IPS-18a (cell line): Measurements from ENCODE around the gene NACAD.
A peak's percentile ranks its signal among the peaks of the same experiment; 100 is the strongest.

Experiments
- H3K27ac ChIP-seq: one replicate; pipeline ENCODE4 v1.5.1; 2013; ENCODE audit warnings: low read length
- H3K27me3 ChIP-seq: one replicate; pipeline ENCODE4 v1.6.1; 2013; ENCODE audit warnings: mild to moderate bottlenecking, low read length; ENCODE audit not compliant: control insufficient read depth, insufficient read depth
- H3K36me3 ChIP-seq: one replicate; pipeline ENCODE4 v1.6.1; 2013; ENCODE audit warnings: low read depth, low read length; ENCODE audit not compliant: control insufficient read depth
- H3K4me1 ChIP-seq: one replicate; pipeline ENCODE4 v1.6.1; 2013; ENCODE audit warnings: low read depth, low read length; ENCODE audit not compliant: control insufficient read depth
- H3K4me3 ChIP-seq: one replicate; pipeline ENCODE4 v1.5.1; 2013; ENCODE audit warnings: low read length
- H3K9ac ChIP-seq: one replicate; pipeline ENCODE4 v1.6.1; 2013; ENCODE audit warnings: mild to moderate bottlenecking, low read length, moderate library complexity
- H3K9me3 ChIP-seq: one replicate; pipeline ENCODE4 v1.6.1; 2013; ENCODE audit warnings: low read depth, low read length; ENCODE audit not compliant: control insufficient read depth

NACAD gene

GRCh38 chr7:45099891-45100760, 11.4 kb upstream of the NACAD start:
- H3K27me3 ChIP-seq: no peaks in the 10 kb centered on the region
- H3K9ac ChIP-seq: no peak overlapping the region
- H3K4me3 ChIP-seq: no peak overlapping the region
- H3K4me1 ChIP-seq: no peaks in the 10 kb centered on the region
- peaks cover 64% of the 10 kb centered on the region for H3K36me3 ChIP-seq
- H3K9me3 ChIP-seq: no peaks in the 10 kb centered on the region
- no peak overlapping the region for H3K27ac ChIP-seq

DNA sequence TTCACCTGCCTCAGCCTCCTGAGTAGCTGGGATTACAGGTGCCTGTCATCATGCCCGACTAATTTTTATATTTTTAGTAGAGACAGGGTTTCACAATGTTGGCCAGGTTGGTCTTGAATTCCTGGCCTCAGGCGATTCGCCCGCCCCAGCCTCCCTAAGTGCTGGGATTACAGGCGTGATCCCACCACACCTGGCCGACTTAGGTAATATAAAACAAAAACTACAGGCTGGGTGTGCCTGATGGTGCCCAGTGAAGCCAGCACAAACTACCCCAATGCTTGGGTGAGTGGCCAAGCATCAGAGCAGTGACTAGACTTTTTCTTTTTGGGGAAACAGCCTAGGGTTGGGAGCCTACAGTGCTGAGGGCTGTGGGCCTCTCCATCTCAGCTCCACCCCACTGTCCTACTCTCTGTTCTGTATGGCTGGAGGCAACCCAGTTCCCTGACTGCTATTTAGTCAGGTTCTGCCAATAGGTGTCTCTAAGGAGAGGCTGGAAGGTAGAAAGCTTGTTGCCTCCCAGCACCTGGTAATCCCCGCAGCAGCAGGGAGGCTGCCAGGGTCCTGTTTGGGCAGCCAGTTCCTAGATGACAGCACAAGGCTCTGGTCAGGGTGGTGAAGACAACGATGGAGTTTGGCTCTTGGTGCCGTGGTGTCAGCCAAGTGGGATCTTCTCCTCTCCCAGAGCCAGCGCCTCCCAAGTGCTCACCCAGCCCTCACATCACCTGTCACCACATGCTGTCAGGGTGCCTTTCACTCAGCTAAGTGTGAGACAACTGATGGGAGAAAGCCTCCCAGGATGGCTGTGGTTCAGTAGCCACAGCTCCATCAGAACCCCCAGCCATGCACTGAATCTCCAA, 10.4 kb upstream of the NACAD start:
- Histone ChIP-seq H3K4me3 (no peak overlapping the region), H3K9ac (no peak overlapping the region), H3K4me1 (no peaks in the 10 kb centered on the region), H3K9me3 (no peaks in the 10 kb centered on the region), H3K27me3 (no peaks in the 10 kb centered on the region), H3K36me3 (peaks cover 55% of the 10 kb centered on the region), H3K27ac (no peak overlapping the region)

DNA sequence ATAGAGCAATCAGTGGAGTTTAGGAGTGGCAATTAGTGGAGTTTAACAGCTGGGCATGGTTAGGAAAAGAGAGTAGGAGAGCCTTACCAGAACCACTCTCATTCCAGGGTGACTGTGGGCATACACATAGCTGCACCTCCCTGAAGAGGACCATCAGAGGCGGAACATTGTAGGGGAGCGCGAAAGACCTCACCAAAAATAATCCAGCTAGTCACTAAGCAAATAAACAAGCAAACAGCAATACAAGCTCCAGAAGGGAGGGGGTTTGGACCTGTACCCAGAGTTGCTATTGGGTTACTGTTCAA, 4.1 kb upstream of the NACAD start:
- Histone ChIP-seq H3K9ac (no peak overlapping the region), H3K36me3 (no peaks in the 10 kb centered on the region), H3K4me1 (peaks cover 6% of the 10 kb centered on the region), H3K27me3 (peaks cover 6% of the 10 kb centered on the region), H3K9me3 (no peaks in the 10 kb centered on the region), H3K4me3 (no peak overlapping the region), H3K27ac (no peak overlapping the region)

GRCh38 chr7:45092100-45092930, 3.5 kb upstream of the NACAD start:
- no peak overlapping the region for H3K9ac ChIP-seq
- no peaks in the 10 kb centered on the region for H3K36me3 ChIP-seq
- peaks cover 6% of the 10 kb centered on the region for H3K4me1 ChIP-seq
- no peak overlapping the region for H3K4me3 ChIP-seq
- no peaks in the 10 kb centered on the region for H3K9me3 ChIP-seq
- H3K27ac ChIP-seq: no peak overlapping the region
- peaks cover 12% of the 10 kb centered on the region for H3K27me3 ChIP-seq

- H3K27me3 ChIP-seq: peaks cover 15% of the 10 kb centered on the region
- H3K9ac ChIP-seq: no peak overlapping the region
- no peak overlapping the region for H3K27ac ChIP-seq
- no peaks in the 10 kb centered on the region for H3K9me3 ChIP-seq
- no peaks in the 10 kb centered on the region for H3K36me3 ChIP-seq
- peaks cover 6% of the 10 kb centered on the region for H3K4me1 ChIP-seq
- H3K4me3 ChIP-seq: peak overlapping the region; percentile 66
Observed at GRCh38 chr7:45089341-45089891, 647 bp upstream of the NACAD start.

- Histone ChIP-seq H3K9me3 (no peaks in the 10 kb centered on the region), H3K4me1 (peaks cover 6% of the 10 kb centered on the region), H3K27ac (no peak overlapping the region), H3K9ac (no peak overlapping the region), H3K27me3 (peaks cover 15% of the 10 kb centered on the region), H3K36me3 (no peaks in the 10 kb centered on the region), H3K4me3 (peak overlapping the region; percentile 66)
Observed at GRCh38 chr7:45088146-45088701, 545 bp downstream of the NACAD start.

DNA sequence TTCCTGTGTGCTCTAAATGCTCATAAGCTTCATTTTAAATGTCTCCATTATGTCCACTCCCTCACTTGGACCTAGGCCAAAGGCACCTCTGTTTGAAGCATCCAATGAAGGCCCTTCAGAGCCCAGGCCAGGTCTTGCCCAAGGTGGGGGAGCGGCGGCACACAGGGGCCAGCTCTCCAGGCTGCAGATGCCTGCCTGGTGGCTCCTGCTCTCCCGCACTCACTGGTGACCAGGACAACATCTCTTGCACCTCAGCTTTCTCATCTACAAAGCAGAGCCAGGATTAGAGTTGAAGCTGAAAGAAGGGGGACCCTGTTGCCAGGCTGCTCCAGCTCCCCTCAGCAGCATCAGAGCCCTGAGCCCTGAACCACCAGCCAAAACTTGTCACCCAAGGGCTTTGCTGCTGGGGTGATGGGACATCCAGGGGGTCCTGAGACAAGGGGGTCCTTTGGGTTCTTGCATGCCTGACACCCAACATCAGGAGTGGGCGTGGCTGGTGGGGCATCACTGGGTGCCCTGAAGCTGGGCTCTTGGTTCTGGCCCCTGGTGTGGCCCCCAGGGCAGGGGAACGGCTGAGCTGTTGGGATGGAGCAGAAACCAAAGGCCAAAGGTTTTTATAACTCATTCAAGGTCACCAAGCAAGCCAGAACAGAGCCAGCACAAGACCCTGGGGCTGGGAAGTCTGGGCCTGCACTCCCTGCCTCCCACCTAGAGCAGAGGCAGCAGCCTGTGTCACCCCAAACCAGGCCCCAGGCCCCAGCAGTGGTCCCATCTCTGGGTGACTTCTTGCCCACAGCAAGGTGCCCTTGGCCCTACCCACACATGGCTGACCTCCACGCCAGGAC, 1.2 kb downstream of the NACAD start:
- H3K9ac ChIP-seq: no peak overlapping the region
- peaks cover 15% of the 10 kb centered on the region for H3K27me3 ChIP-seq
- H3K9me3 ChIP-seq: no peaks in the 10 kb centered on the region
- no peak overlapping the region for H3K27ac ChIP-seq
- H3K36me3 ChIP-seq: no peaks in the 10 kb centered on the region
- no peak overlapping the region for H3K4me3 ChIP-seq
- H3K4me1 ChIP-seq: peaks cover 1% of the 10 kb centered on the region

DNA sequence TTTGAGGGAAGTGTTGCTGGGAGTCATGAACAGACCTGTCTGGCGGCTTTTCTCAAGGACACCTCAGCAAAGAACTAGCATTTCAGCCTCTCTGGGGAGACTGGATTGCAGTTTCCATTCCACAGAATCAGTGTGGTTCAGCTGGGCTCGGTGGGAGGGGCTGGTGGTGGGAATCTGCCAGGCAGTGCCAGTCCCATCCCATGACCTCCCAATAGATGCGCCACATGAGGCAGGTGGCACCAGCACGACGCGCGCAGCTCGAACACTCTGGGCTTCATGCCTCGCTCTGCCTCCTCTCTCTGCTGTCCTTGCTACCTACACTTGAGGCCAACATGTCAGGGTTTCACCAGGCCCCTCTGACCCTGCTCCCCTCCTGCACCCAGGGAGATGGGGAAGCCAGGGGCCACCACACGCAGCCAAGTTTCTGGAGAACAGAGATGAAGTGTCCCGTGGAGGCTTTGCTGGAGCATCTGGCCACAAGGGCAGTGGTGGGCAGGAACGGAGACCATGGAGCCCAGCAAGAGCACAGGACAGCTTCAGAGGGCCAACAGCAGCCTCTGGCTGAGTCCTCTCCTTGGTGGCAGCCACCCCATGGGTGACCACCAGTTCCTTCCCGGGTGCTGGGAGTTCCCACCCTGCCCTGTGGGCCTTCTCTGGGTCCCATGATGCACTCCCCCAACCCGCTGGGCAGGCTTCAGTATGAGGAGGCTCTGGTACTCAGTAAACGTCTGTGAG, 2.3 kb downstream of the NACAD start:
- no peak overlapping the region for H3K9ac ChIP-seq
- peaks cover 15% of the 10 kb centered on the region for H3K27me3 ChIP-seq
- no peaks in the 10 kb centered on the region for H3K9me3 ChIP-seq
- no peak overlapping the region for H3K27ac ChIP-seq
- no peaks in the 10 kb centered on the region for H3K36me3 ChIP-seq
- H3K4me3 ChIP-seq: no peak overlapping the region
- no peaks in the 10 kb centered on the region for H3K4me1 ChIP-seq

DNA sequence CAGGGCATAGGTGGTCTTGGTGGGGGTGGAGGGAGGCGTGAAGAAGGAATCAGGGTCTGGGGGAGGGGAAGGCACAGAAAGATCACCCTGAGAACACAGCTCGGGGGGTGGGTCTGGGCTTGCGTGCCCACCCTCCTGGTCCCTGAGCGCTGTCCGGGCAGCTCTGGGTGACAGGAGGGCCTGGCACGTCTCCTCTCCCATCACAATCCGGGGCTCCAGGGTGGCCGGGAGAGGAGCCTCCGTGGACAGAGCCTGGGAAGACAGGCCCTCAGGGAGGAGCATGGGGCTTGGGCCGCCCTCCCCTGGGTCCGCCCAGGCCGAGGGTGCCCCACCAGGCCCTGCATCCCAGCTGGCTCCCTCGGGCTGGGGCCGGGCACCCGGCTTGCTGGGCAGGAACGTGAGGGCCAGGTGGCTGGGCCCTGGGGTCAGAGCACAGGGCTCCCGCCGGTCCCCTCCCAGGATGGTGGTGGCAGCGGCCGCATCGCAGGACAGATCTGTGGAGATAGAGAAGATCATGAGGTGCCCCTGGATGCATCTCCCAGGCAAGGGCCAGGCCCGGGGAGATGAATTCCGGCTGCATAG, 3.1 kb downstream of the NACAD start:
- no peak overlapping the region for H3K9ac ChIP-seq
- H3K4me1 ChIP-seq: no peaks in the 10 kb centered on the region
- H3K4me3 ChIP-seq: no peak overlapping the region
- H3K27me3 ChIP-seq: peaks cover 15% of the 10 kb centered on the region
- no peaks in the 10 kb centered on the region for H3K36me3 ChIP-seq
- H3K9me3 ChIP-seq: no peaks in the 10 kb centered on the region
- H3K27ac ChIP-seq: no peak overlapping the region
